GM19324 (cell line): ENCODE results near the gene JUND.

Source experiments
- ATAC-seq: cut with Tn5 transposase; IDR thresholded peaks from one replicate; pipeline ENCODE4 v1.9.1; 2021; ENCODE audit warnings: mild to moderate bottlenecking, moderate library complexity; ENCODE audit not compliant: unreplicated experiment, low FRiP score

JUND gene

GRCh38 chr19:18309525-18310064 is 28.2 kb upstream of the JUND start:
- no peak for ATAC-seq

DNA sequence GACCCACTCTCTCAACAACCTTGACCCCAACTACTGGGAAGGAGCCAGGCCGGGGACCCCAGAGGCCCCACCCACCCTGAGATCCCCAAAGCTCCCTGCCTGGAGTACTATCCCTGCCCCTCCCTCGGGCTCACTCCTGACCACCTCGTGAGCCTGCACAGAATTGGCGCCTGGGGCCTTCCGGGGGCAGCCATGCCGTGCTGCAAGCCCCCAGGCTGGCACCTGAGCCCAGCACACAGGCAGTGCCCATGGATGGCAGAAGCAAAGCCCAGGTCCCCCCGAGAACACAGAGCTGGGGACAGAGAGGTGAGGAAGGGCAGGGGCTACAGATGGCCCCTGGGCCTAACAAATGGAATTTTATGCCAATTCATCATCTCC is 27.5 kb upstream of the JUND start:
- no peak for ATAC-seq

GRCh38 chr19:18308051-18308947 is 26.9 kb upstream of the JUND start:
- ATAC-seq: no peak

DNA sequence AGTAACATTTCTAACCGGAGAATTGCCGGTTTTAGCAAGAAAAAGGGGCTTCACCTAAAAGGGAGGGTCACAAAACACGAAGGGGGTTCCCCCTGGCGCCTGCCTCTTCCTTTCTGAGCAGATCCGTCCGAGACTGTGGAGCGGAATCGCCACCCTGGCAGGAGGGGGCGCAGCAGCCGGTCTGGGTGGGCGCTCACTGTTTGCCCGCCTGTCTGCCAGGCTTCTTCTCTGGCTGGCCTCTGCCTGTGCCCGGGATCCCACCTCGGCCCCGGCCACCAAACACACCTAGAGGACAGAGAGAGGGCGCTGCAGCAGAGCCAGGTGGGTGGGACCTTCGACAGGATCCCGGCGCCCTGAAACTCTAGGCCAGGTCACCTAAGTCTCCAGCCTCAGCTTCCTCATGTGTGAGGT is 25.9 kb upstream of the JUND start:
- no peak for ATAC-seq

- ATAC-seq: no peak
These were observed 25.5 kb upstream of the JUND start for GRCh38 chr19:18306888-18307260.

GRCh38 chr19:18306209-18306887 is 24.9 kb upstream of the JUND start:
- ATAC-seq: no peak

DNA sequence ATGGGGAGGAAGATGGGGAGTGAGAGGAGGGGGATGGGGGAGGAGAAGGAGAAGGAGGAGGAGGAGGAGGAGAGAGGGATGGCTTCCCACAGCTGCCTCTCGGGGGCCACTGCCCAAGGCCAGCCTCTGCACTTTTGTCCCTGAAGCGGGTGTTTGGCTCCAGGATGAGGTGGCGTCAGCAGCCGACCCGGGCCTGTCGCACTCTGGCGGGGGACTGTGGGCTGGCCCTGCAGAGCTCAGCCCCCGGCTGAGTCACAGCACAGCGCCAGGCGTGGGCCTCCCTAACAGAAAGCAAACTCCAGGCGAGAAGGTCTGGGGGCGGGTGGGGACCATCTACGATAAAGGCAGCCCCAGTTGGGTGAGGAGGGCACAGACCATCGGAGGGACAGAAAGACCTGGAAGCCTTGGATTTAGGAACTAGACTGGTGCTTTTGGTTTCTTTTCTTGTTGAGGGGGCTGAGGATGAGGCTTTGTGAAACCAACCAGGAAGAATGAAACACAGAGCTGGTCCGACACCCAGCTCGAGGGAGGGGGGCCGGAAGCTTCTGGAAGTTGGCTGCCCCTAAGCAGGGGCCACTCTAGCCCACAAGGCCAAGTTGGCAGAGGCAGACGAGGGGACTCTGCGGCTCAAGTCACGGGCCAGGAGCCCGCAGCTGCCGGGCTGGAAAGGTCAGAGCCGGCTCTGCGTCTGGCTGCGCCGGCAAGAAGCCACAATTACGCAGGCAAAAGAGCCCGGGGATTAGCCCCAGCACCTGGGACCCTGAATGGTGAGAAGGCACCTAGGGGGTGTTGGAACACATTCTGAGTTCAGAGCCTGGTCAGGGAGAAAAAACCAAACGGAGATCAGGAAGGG is 23.3 kb upstream of the JUND start:
- no peak for ATAC-seq

- ATAC-seq: no peak
These were observed 22.7 kb upstream of the JUND start for GRCh38 chr19:18304208-18304457.

DNA sequence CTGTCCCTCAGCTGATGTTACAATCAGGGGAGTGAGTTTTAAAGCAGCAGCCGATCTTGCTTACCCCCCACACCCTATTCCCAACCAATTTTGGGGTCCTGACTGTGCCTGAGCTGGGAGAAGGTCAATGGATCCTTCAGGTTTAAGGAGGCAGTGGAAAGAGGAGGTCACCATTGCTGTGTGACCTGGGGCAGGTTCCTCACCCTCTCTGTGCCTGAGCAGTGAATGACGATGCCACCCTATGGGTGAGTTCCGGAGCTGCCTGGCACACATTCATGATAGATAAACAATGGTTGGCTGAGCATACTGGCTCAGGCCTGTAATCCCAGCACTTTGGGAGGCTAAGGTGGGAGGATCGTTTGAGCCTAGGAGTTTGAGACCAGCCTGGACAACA is 20.3 kb upstream of the JUND start:
- no peak for ATAC-seq

DNA sequence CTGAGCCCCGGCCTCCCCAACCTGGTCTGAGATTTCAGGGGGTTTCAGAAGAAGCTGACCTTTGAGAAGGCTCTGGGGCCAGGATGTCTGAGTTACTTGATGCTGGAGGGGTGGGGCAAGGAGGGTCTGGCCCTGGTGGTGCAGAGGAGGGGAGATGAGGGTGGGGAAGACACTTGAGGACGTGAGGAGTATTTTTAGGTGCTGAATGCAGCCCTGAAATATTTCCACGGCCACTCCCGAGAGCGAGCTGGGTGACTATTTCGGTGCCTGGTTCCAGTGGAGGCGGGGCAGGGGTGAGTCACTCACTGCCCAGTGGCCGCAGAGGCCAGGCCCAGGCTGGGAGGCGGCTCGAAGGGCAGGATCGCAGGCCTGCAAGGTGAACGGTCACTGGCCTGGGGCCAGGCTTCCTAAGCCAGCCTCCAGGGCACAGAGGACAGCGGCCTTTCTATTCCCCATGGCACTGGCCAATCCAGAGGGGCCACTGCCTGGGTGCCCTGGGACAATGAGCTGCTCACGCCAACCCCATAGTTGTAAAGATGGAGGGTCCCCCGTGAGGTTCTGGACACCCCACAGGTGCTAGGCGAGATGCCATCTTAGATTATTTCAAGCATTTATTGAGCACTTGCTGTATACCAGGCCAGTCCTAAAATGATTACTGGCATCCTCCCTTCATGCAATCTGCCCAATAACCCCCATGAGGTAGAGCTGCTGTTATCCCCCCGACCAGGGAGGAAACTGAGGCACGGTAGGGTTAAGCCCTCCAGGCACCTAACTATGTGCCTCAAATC is 19.7 kb upstream of the JUND start:
- no peak for ATAC-seq

- ATAC-seq: no peak
These were observed 18.2 kb upstream of the JUND start for GRCh38 chr19:18299654-18300053.

- no peak for ATAC-seq
These were observed 17.2 kb upstream of the JUND start for GRCh38 chr19:18298601-18299000.

- no peak for ATAC-seq
These were observed 15.9 kb upstream of the JUND start for GRCh38 chr19:18297308-18297707.

- ATAC-seq: no peak
These were observed 13.6 kb upstream of the JUND start for GRCh38 chr19:18295034-18295451.

- no peak for ATAC-seq
These were observed 13.0 kb upstream of the JUND start for GRCh38 chr19:18294467-18294864.

DNA sequence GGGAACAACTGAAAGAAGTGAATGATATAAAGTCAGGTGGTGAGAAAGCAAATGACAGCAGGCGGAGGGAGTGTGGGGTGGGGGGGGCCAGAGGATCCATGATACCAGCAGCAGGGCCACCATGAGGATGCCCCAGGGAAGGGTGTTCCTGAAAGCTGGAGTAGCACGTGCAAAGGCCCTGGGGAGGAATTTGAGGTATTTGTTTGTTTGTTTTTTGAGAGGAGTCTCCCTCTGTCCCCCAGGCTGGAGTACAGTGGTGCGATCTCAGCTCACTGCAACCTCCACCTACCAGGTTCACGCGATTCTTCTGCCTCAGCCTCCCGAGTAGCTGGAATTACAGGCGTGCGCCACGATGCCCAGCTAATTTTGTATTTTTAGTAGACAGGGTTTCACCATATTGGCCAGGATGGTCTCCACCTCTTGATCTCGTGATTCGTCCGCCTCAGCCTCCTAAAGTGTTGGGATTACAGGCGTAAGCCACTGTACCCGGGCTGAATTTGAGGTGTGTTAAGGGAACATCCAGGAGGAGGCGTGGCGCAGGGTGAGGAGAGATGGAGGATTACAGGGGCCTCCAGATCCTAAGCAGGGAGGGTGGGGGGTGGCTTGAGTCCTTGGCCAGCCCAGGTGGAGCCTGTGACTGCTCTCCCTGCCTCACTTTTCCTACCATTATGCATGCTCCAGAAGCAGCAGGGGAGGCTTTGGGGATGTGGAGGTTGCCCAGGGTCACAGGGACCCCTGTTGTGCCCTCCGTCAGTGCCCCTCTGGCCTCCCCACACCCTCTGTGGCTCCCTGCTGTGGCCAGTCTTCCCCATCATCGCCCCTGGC is 12.4 kb upstream of the JUND start:
- ATAC-seq: no peak

GRCh38 chr19:18292810-18293641 is 11.6 kb upstream of the JUND start:
- ATAC-seq: no peak

- no peak for ATAC-seq
These were observed 11.0 kb upstream of the JUND start for GRCh38 chr19:18292462-18292809.
